Kidney epithelial cell (primary cell): ENCODE results near the gene PLA2G6. TPM values are rescaled to one million over a fixed set of nuclear protein-coding genes. Genes with fewer than 3 reads are reported as not detected.

Experiments
- DNase-seq: peaks from one replicate; pipeline ENCODE4 v3.0.0-alpha.2; 2010; ENCODE audit warnings: low read depth
- H3K27me3 ChIP-seq: 2 replicates; pipeline ENCODE4 v1.6.0; 2011; ENCODE audit warnings: low read length; ENCODE audit not compliant: control insufficient read depth, insufficient read depth
- H3K36me3 ChIP-seq: 2 replicates; pipeline ENCODE4 v1.5.1; 2011; ENCODE audit warnings: low read length; ENCODE audit not compliant: control insufficient read depth, insufficient read depth
- H3K4me3 ChIP-seq: 2 replicates; pipeline ENCODE4 v1.5.1; 2011; ENCODE audit warnings: low read depth, mild to moderate bottlenecking, control low read depth, low read length
- CTCF ChIP-seq: IDR thresholded peaks from 2 replicates; pipeline ENCODE4 v1.5.1; 2011; ENCODE audit warnings: mild to moderate bottlenecking, moderate library complexity, low read length, control low read depth, inconsistent platforms; ENCODE audit not compliant: insufficient read depth, poor library complexity, severe bottlenecking
- total RNA-seq: library from RNA; depleted of rRNA; stranded (reverse); fragments of >200 nt; gene quantifications from 2 replicates; pipeline ENCODE4 v1.2.3, GENCODE V29; 2015

PLA2G6 gene
- total RNA-seq, 1 donor from 2014 or later: 15.5 TPM

- TF ChIP-seq CTCF: no peak
- H3K27me3 ChIP-seq: no peaks in the 10 kb centered on the region
- DNase-seq: no peak
- no peak overlapping the region for H3K4me3 ChIP-seq
- H3K36me3 ChIP-seq: peaks cover 4% of the 10 kb centered on the region
Observed at GRCh38 chr22:38226853-38227649, 45.4 kb upstream of the PLA2G6 start.

GRCh38 chr22:38223289-38223960 is 41.8 kb upstream of the PLA2G6 start:
- TF ChIP-seq CTCF: peak; percentile 35
- peaks cover 2% of the 10 kb centered on the region for H3K36me3 ChIP-seq

DNA sequence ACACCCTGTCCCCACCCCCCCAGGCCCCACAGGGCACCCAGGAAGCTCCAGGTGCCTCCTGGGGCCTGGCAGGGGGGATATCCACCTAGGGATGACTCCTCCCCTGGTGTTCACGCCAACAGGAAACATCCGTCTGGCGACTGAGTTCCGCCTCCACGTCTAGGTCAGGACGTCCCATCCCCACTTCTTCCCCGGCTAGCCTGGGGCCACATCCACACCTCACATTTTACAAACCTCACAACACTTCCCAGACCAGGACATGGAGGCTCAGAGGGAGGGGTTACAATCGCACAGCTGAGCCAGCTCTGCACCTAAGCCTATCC is 41.1 kb upstream of the PLA2G6 start:
- H3K36me3 ChIP-seq: peaks cover 2% of the 10 kb centered on the region
- TF ChIP-seq CTCF: no peak
- no peak overlapping the region for H3K4me3 ChIP-seq
- H3K27me3 ChIP-seq: no peaks in the 10 kb centered on the region
- DNase-seq: no peak

More at GRCh38 chr22:38223289-38223960, 41.8 kb upstream of the PLA2G6 start:
- H3K27me3 ChIP-seq: no peaks in the 10 kb centered on the region
- DNase-seq: peak; percentile 70
- no peak overlapping the region for H3K4me3 ChIP-seq

GRCh38 chr22:38221908-38222796 is 40.5 kb upstream of the PLA2G6 start:
- H3K27me3 ChIP-seq: no peaks in the 10 kb centered on the region
- peaks cover 2% of the 10 kb centered on the region for H3K36me3 ChIP-seq
- no peak for TF ChIP-seq CTCF
- H3K4me3 ChIP-seq: no peak overlapping the region
- no peak for DNase-seq

GRCh38 chr22:38221407-38221806 is 39.8 kb upstream of the PLA2G6 start:
- no peak for DNase-seq
- no peak for TF ChIP-seq CTCF
- Histone ChIP-seq H3K36me3 (peaks cover 4% of the 10 kb centered on the region), H3K4me3 (no peak overlapping the region), H3K27me3 (no peaks in the 10 kb centered on the region)
